ENCODE data around the gene MAPK4. TPM values are rescaled to one million over a fixed set of nuclear protein-coding genes. Genes with fewer than 3 reads are reported as not detected.
"Not testable (repeated sequence)": the region's sequence is repeated elsewhere in the genome, so short reads cannot be mapped to it uniquely, and the experiment has no call there.

MAPK4 gene
- total RNA-seq, 2 donors from 2014 or later: 19.9 to 64.4 TPM

DNA sequence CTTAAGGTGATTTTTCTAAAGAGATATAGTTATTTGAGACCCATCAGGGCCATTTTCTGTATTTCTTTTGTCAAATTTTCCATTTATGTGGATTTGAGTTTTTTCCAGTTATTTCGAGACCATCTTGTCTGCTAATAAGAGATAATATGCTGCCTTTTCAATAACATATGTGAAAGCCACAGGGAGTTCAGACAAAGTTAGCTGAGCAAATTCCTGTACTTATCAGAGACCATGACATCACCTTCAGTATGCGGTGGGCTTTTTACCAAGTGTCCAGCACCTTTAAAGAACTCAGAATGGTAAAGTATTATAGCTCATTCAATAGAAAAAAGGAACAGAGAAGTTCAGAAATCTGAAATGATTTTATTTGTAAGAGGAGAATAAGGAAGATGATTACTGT, 11.7 kb downstream of the MAPK4 start:
- DNase-seq: no peak
- intact Hi-C loops (cut with DNase I): no loop called here
- ATAC-seq: no peak

DNA sequence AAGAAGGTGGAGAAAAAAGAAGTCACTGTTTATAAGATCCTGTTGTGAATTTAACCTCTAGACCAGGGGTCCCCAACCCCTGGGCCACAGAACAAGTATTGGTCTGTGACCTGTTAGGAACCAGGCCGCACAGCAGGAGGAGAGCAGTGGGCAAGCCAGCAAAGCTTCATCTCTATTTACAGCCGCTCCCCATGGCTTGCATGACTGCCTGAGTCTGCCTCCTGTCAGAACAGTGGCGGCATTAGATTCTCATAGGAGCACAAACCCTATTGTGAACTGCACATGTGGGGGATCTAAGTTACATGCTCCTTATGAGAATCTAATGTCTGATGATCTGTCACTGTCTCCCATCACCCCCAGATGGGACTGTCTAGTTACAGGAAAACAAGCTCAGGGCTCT, 13.3 kb downstream of the MAPK4 start:
- DNase-seq; ATAC-seq; intact Hi-C loops (cut with DNase I): not testable (repeated sequence)

DNA sequence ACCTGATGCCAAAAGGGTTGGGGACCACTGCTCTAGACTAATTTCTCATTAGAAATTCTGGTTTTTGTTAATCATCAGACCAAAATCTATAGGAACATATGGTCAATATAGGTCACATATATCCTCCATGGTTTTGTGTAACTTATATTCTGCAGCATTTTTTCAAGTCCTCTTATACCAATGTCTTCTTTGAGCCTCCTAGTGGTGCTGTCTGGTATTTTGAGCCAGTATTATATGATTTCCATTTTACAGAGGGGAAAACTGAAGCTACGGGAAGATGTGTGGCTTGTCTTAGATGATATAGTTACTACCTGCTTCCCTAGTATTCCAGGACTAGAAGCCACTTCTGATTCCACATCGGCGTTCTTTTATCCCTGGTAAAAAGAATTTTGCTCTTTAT, 13.8 kb downstream of the MAPK4 start:
- intact Hi-C loops (cut with DNase I): no loop called here
- DNase-seq (no peak), ATAC-seq (no peak)

DNA sequence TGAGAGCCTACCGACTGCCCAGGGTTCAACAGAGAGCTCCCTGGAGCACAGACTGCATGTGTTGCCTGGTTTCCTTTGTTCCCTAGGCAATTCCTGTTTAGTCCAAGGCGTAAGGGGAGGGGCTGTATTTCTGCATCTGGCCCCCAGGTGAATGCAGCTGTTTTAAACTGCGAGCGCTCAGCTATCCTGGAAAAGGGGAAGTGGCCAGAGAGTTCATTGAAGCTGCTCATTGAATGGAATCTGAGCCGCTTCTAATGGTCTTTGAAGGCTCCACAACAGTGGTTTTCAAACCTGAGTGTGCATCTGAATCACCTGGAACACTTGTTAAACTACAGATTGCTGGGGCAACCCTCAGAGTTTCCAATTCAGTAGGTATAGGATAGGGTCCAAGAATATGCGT, 18.1 kb downstream of the MAPK4 start:
- intact Hi-C loops (cut with DNase I): no loop called here
- DNase-seq: no peak

DNA sequence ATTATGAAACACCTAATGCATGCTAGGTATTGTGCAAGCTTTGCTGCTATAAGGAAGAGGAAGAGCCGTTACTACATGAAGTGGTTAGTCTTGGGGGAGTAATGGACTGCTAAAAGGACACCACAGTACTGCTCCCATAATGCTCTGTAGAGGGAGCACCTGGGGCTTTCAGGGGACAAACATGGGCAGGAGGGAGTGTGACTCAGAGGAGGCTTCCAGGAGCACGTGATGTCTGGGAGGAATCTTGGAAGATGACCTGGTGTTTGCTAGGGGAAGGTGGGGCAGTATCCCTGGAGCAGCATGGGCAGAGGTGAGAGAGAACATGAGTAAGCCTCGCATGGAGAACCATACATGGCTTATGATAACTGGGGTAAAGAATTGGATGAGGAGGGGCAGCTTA, 18.8 kb downstream of the MAPK4 start:
- DNase-seq (no peak), ATAC-seq (no peak)
- intact Hi-C loops (cut with DNase I): no loop called here

More for the DNA sequence above, 18.1 kb downstream of the MAPK4 start:
- no peak for ATAC-seq

DNA sequence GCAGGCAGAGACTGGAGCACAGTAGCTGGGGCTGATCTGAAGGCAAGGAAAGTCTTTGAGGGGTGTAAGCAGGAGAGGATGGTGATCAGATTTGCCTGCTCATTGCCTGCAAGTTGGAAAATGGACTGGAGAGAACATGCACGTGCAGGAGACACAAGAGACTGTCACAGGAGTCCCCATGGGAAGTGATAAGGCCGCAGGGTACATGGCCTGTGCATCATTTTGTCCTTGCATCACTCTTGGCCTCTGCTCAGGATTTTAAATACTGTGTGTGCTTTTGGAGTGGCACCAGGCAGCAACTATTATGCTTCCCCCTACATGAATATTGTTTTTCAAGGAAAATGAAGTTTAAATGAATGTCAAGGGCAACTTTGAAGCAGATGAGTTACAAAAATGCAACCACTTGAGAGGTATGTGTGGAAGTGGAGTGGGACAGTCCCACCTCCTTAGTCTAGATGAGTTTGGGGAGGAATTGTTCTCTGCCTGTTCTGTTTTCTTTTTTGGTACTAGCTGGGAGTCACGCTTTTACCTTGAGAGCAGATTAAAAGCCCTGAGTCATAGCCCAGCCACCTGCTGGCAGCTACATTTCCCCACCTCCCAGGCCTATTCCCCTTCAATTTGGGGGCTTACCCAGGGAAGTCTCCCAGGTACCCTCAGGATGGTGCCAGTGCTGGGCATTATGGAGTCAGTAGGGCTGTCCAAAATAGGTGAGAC, 19.3 kb downstream of the MAPK4 start:
- DNase-seq (no peak), ATAC-seq (peak in 1 of 2 donors; percentile 72)
- intact Hi-C loops (cut with DNase I): no loop called here

DNA sequence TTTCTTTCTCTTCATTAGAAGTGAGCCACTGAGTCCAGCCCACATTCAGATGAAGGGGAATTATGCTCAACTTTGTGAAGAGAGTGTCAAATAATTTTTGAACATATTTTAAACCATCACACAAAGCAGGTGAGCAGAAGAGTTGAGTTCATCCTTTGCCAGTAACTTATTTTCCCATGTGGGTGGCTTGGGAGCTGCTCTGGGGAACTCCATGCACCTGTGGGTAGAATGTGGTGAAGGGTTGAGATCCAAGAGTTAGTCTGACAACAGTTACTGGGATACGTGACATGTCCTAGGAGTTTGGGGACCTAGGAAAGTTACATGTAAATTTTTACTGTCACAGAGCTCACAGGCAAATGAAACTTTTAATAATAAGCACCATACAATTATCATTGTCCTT, 21.6 kb downstream of the MAPK4 start:
- no peak for ATAC-seq
- intact Hi-C loops (cut with DNase I): no loop called here
- no peak for DNase-seq

DNA sequence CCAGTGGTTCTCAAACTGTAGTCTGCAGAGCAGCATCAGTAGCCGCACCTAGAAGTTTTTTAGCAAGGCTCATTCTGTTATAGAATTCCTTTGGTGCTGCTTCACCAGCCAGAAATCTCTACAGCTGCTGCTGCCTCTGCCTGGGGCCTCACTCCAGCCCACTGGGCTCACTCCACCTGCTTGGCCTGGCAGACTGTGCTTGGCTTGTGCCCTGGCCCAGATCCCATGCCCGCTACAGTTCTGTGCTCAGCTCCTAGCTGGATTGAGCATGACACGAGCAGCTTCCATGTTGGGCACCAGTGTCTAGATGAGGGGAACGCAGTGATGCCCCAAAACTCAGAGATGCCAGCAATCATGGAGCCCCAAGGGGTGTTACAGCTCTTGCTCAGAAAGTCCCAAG, 22.6 kb downstream of the MAPK4 start:
- ATAC-seq (peak; percentile 55 to 59), DNase-seq (no peak)
- intact Hi-C loops (cut with DNase I): no loop called here

DNA sequence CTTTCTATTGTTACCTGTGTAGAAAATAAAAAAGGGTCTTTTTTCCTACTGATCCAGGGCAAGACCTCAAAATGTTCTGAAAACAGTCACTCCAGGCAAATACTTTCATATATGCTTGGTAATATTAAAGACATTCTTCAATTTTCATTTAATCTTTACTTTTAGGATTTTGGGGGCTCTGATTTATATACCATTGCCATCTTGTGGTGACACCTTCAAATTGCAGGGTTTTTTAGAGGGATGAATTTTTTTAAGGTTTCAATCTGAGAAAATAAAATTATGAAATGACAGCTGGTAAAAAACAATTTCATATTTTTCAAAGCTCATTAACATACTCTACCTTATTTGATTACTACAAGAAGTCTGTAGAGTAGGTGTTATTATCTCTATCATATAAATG, 26.8 kb downstream of the MAPK4 start:
- no peak for ATAC-seq
- DNase-seq: no peak
- intact Hi-C loops (cut with DNase I): no loop called here

DNA sequence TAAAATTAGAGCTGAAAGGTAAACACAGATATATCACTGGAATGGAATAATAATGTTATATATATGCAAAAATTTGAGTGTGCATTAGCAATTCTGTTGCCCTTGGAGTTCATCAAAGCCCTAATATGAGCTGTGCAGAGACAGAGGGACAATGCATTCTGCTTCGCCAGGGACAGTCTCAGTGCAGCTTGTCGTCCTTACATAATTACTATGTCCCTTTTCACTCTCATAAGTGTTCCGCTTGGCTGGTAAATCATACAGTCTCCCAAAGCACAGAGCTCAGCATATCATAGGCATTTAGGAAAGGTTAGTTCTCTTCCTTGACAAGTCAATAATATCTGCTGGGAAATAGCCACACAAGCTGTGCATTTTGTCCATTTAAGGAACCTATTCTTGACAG, 30.7 kb downstream of the MAPK4 start:
- ATAC-seq: peak; percentile 24 to 38
- intact Hi-C loops (cut with DNase I): no loop called here
- no peak for DNase-seq

DNA sequence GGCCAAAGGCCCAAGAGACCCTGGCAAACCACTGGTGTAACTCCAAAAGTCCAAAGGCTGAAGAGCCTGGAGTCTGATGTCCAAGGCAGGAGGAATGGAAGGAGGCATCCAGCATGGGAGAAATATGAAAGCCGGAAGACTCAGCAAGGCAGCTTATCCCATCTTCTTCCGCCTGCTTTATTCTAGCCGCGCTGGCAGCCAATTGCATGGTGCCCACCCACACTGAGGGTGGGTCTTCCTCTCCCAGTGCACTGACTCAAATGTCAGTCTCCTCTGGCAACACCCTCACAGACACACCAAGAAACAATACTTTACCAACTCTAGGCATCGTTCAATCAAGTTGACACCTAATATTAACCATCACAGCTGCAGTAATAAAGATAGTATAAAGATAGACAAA, 34.1 kb downstream of the MAPK4 start:
- ATAC-seq: no peak
- intact Hi-C loops (cut with DNase I): no loop called here
- no peak for DNase-seq

DNA sequence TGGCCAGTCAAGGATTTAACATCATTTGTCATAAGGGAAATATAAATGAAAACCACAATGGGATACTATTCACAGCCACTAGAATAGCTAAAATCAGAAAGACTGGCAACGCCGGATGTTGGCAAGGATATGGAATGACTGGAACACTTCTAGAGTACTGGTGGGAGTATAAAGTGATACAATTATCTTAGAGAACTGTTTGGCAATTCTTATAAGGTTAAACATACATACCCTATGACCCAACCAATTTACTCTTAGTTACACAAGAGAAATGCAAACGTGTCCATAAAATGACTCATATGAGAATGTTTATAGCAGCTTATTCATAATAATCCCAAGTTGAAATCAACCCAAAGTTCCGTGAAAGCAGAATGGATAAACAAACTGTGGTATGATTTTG, 35.1 kb downstream of the MAPK4 start:
- ATAC-seq (peak in 1 of 2 donors; percentile 23), DNase-seq (no peak)
- intact Hi-C loops (cut with DNase I): no loop called here

DNA sequence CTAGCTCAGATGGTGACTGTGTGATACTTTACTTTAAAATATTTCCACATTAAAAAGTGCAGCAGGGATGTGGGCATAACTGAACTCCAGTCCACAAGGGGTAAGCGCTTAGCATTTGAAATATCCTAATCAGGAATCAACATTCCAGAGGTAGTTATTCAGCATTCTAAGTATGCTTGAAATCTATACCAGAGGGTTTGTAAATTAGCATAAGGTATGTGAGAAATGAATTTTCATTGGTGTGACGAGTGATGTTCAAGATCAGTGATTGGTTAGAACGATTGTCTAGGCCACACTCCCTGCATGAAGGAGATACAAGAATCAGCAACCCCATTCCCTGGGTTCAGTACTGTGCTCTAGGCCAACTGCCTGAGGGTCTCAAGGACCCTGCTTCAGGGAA, 42.6 kb downstream of the MAPK4 start:
- no peak for ATAC-seq
- DNase-seq: no peak
- intact Hi-C loops (cut with DNase I): no loop called here

DNA sequence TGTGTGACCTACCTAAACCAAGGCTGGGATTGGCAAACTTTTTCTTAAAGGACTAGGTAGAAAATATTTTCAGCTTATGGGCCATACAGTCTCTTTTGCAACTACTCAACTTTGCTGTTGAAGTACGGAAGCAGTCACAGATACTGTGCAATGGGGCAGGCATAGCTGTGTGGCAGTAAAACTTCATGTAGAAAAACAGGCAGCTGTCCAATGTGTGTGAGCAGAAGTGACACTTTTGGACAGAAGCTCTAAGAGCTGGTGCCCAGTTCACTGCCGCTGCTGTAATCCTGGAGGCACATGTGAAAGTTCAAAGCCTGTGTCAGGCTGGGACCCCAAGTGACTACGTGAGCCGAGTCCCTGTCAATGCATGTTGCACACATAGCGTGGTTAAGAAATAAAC, 46.7 kb downstream of the MAPK4 start:
- no peak for DNase-seq
- peak; percentile 72 to 89 for ATAC-seq
- intact Hi-C loops (cut with DNase I): loop anchor here in 1 of 2 donors (5.0 kb wide), 1 partner anchor 121 kb away; no protein-coding TSS in a partner anchor

DNA sequence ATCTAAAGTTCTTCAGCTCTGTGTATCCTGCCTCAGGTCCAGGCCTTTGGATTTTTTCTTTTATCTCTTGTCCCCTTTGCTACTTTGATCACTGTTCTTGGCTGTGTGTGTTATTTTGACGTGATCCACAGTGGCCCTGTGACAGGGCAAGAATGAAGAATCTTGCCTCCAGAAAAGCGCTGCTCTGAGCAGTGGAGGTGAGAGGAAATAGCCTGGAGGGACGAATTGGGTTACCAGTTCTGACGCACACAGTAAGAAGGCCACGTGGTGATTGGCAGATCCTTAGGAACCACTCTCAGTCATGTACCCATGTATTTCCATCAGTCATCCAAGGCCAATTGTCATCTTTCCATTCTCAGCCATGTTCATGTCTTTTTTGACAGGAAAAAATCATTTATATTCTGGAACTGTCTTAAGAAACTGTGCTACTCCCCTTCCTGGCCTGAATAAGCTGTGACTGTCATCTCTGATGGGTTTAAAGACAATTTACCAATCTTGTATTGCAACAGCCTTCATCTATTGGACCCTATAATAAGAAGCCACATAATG, 47.6 kb downstream of the MAPK4 start:
- DNase-seq: no peak
- intact Hi-C loops (cut with DNase I): loop anchor here in 1 of 2 donors (5.0 kb wide), 1 partner anchor 120 kb away; no protein-coding TSS in a partner anchor
- peak in 1 of 2 donors; percentile 32 for ATAC-seq

DNA sequence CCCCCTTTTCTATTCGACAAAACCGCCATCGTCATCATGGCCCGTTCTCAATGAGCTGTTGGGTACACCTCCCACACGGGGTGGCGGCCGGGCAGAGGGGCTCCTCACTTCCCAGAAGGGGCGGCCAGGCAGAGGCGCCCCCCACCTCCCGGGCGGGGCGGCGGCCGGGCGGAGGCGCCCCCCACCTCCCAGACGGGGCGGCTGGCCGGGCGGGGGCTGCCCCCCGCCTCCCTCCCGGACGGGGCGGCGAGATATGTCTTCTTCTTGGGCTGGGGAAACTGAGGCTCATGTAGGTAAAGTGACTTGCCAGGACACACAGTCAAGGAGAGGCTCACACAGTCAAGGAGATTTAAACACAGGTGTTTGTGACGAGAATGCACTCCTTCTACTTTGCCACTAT, 49.3 kb downstream of the MAPK4 start:
- intact Hi-C loops (cut with DNase I): loop anchor here in 1 of 2 donors (5.0 kb wide), 1 partner anchor 118 kb away; no protein-coding TSS in a partner anchor
- not testable (repeated sequence) for DNase-seq, ATAC-seq

DNA sequence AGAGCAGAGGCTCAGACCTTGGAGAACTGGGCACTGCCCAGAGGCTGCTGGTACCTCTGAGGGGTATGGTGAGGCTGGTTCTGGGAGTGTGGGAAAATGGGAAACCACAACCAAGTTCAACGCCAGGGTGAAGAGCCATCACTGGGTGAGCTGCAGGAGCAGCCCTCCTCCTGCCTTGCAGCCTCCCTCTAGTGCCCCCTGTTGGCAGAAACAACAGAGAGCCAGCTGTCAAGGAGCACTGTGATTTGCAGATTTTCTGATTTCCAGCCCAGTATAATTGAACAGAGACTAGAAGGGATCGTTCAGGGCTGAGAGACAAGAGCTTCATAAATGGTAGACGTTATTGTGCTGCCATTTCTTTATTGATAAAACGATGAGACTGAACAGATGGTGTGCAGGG, 50.5 kb downstream of the MAPK4 start:
- intact Hi-C loops (cut with DNase I): loop anchor here in 1 of 2 donors (5.0 kb wide), 1 partner anchor 42 kb away; no protein-coding TSS in a partner anchor
- DNase-seq: no peak
- no peak for ATAC-seq

DNA sequence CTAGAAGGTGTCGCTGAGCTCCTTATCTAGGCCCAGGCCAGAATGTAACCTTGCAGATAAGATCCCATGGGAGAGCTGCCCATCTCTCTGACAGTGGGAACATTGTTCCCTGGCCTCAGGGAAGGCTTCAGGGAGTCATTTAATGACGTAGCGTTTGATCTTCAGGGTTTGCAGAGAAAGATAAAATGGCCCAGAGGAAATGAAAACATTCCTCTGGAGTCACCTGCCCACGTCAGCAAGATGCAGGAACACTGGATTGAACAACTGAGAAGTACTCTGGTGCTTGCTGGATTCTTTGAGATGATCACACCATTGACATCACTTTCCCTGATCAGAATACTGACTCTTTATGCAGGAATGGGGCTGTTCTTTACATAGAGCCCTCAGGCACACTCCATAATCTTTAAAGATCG, 51.6 kb downstream of the MAPK4 start:
- ATAC-seq (peak in 1 of 2 donors; percentile 72), DNase-seq (no peak)
- intact Hi-C loops (cut with DNase I): loop anchor here in 1 of 2 donors (5.0 kb wide), 1 partner anchor 41 kb away; no protein-coding TSS in a partner anchor

DNA sequence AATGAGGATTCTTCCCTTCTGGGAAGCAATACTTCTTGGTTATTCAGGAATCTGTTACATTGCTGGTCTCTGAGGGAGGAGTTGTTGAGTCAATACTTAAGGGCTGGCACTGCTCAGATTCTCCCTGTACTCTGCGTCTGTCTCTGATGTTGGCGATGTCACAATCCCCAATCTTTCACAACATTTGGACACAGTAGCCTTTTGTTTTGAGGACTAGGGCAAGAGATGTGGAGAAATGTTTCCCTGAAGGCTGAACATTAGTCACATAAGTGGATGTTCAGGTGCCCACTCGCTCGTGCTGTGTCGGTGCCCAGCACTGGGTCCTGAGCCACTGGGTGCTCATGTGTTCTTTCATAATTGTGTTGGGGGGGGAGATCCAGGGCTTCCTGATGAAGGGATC, 55.0 kb downstream of the MAPK4 start:
- intact Hi-C loops (cut with DNase I): loop anchor here in 1 of 2 donors (5.0 kb wide), 1 partner anchor 37 kb away; no protein-coding TSS in a partner anchor
- DNase-seq (no peak), ATAC-seq (peak; percentile 38 to 86)

DNA sequence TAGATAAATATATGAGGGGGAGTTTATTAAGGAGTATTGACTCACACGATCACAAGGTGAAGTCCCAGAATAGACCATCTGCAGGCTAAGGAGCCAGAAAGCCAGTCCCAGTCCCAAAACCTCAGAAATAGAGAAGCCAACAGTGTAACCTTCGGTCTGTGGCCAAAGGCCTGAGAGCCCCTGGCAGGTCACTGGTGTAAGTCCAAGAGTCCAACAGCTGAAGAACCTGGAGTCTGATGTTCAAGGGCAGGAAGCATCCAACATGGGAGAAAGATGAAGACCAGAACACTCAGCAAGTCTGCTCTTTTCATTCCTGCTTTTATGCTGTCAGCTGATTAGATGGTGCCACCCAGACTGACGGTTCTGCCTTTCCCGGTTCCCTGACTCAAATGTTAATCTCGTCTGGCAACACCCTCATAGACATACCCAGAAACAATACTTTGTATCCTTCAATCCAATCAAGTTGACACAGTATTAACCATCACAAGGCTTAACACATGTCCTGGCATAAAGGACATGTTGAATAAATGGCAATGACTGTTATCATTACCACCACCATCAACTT, 56.7 kb downstream of the MAPK4 start:
- DNase-seq (no peak), ATAC-seq (peak in 1 of 2 donors; percentile 56)
- intact Hi-C loops (cut with DNase I): no loop called here
